ENCODE data around the gene SHC3.
A peak's percentile ranks its signal among the peaks of the same experiment; 100 is the strongest.

Gene SHC3

GRCh38 chr9:88986776-88987175 lies 191.8 kb downstream of the SHC3 start:
- no peak for DNase-seq (ENCODE audit: low read depth)

GRCh38 chr9:88985616-88986015 lies 193.0 kb downstream of the SHC3 start:
- DNase-seq (ENCODE audit: low read depth) = no peak

GRCh38 chr9:88984543-88984883 lies 194.1 kb downstream of the SHC3 start:
- no peak for DNase-seq (ENCODE audit: low read depth)

GRCh38 chr9:88983865-88984542 lies 194.6 kb downstream of the SHC3 start:
- DNase-seq (ENCODE audit: low read depth) = no peak

GRCh38 chr9:88980740-88981203 lies 197.8 kb downstream of the SHC3 start:
- DNase-seq (ENCODE audit: low read depth) = no peak

GRCh38 chr9:88979791-88980190 lies 198.8 kb downstream of the SHC3 start:
- no peak for DNase-seq (ENCODE audit: low read depth)

GRCh38 chr9:88979021-88979420 lies 199.6 kb downstream of the SHC3 start:
- DNase-seq (ENCODE audit: low read depth) = no peak

- DNase-seq (ENCODE audit: low read depth) = no peak
Observed at GRCh38 chr9:88978034-88978433, 200.6 kb downstream of the SHC3 start.

GRCh38 chr9:88976890-88977257 lies 201.7 kb downstream of the SHC3 start:
- DNase-seq (ENCODE audit: low read depth) = no peak

- DNase-seq (ENCODE audit: low read depth) = no peak
Observed at GRCh38 chr9:88975966-88976889, 202.4 kb downstream of the SHC3 start.

- DNase-seq (ENCODE audit: low read depth) = no peak
Observed at GRCh38 chr9:88974641-88975040, 204.0 kb downstream of the SHC3 start.

- DNase-seq (ENCODE audit: low read depth) = peak; percentile 32
Observed at GRCh38 chr9:88973281-88974045, 205.2 kb downstream of the SHC3 start.

GRCh38 chr9:88972401-88972800 lies 206.2 kb downstream of the SHC3 start:
- no peak for DNase-seq (ENCODE audit: low read depth)

- no peak for DNase-seq (ENCODE audit: low read depth)
Observed at GRCh38 chr9:88971131-88971960, 207.3 kb downstream of the SHC3 start.

- DNase-seq (ENCODE audit: low read depth) = no peak
Observed at GRCh38 chr9:88969646-88970373, 208.8 kb downstream of the SHC3 start.

GRCh38 chr9:88968799-88969198 lies 209.8 kb downstream of the SHC3 start:
- no peak for DNase-seq (ENCODE audit: low read depth)

- DNase-seq (ENCODE audit: low read depth) = no peak
Observed at GRCh38 chr9:88966894-88967676, 211.5 kb downstream of the SHC3 start.

- DNase-seq (ENCODE audit: low read depth) = no peak
Observed at GRCh38 chr9:88965473-88965872, 213.1 kb downstream of the SHC3 start.

- DNase-seq (ENCODE audit: low read depth) = no peak
Observed at GRCh38 chr9:88960632-88961031, 218.0 kb downstream of the SHC3 start.
